GM18867 (cell line): Measurements from ENCODE around the gene PNN.

Experiments used
- ATAC-seq: cut with Tn5 transposase; IDR thresholded peaks from one replicate; pipeline ENCODE4 v1.9.1; 2021; ENCODE audit warnings: mild to moderate bottlenecking, moderate library complexity; ENCODE audit not compliant: unreplicated experiment

Gene PNN

GRCh38 chr14:39228509-39229221 is 53.6 kb downstream of the PNN start:
- ATAC-seq, result no peak

GRCh38 chr14:39229222-39229543 is 54.1 kb downstream of the PNN start:
- ATAC-seq, result peak; percentile 58

- no peak for ATAC-seq
These were observed 54.6 kb downstream of the PNN start for GRCh38 chr14:39229601-39230110.

- peak; percentile 37 for ATAC-seq
These were observed 55.5 kb downstream of the PNN start for GRCh38 chr14:39230416-39231035.

GRCh38 chr14:39231751-39232553 is 56.9 kb downstream of the PNN start:
- ATAC-seq, result peak; percentile 68
